Islet of Langerhans (tissue), 1 donor: ENCODE measurements around the gene GABRG3.

Experiments
- FAIRE-seq: peaks from one replicate; lab custom pipeline; 2011; peaks lifted over from hg19 to GRCh38; lab: Jason Lieb, UNC

Gene GABRG3

DNA sequence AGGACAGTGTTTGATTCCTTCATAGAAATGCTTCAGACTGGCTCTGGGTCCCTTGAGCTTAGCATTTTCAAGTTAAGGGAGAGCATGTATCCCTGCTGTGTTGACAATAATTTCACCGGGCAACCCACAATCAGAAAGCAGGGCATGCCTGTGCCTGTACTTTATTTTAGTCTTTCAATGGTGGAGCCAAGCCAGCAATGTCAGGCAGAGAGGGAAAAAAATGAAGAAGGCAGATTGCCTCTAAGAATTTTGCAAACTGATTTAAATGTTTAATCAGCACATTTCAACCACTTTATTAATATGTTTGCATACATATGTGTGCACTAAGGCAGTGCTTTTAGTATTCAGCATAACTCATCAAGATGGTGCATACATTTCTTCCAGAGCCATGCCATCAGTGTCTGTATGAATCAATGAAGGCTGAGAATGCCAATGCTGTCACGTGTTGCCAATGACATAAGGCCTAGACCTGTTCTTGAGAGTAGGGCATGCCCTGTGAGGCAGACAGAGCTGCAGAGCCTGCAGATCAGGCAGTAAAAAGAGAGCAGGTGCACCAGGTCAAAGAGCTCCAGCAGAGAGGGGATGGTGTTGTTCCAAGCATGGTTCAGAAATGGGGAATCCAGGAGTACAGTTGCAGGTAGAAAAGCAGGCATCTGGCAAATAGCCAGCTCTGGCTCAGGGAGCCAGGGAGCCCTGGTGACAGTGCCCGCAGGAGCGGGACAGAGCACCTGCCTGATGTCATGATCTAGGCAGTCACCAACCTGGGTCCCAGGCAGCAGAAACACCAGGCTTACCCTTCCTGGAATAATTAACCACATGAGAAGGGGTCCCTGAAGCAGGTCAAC is 508.5 kb downstream of the GABRG3 start:
- no peak for FAIRE-seq

DNA sequence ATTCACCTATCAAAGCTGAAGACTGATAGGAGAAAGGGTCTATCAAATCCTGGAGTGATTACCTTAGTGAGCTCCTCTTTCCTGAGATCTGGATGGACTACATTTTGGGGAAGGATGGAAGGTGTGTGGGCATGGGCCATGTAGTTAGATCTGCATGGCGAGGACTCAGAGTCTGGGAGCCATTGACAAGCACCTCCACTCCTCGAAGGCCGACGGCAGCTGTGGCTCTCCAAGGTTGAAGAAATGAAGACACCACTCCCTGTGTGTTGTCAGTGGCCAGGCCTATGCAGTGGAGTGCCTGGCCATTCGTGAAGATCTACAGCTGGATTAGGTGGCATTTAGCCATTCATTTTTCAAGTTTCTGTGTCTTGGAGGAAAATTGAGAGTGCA is 509.2 kb downstream of the GABRG3 start:
- FAIRE-seq, result no peak

DNA sequence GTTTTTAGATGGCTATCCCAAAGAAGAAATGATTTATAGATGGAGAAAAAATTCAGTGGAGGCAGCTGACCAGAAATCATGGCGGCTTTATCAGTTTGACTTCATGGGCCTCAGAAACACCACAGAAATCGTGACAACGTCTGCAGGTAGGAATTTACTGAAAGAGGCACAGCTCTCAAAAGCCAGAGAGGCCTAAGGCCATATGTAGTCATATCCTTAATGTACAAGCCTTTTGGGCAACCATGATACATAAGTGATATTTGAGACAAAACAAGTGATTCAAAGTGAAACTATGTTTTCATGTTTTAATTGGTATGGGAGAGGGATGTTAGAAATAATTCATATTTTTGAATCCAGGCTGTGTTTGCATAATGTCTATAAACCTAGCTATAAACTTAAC is 509.7 kb downstream of the GABRG3 start:
- FAIRE-seq, result no peak

DNA sequence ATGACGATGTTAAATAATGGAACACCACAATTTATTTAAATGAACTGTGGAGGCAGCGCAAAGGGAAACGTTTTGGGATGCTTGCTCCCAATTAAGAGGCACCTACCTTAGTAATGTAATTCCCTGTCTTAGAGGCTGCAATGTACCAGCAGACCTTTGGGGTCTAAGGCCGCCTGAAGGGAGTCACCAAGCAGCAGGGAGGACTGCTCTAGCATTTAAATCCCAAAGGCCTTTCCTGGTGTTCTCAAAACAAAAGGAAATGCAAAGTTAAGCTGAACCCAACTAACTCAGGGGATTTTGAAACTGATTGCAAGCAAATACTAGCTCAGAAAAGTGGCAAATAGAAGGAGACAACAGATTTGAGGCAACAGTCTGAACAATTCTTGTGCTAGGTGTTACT is 510.8 kb downstream of the GABRG3 start:
- FAIRE-seq, result no peak

DNA sequence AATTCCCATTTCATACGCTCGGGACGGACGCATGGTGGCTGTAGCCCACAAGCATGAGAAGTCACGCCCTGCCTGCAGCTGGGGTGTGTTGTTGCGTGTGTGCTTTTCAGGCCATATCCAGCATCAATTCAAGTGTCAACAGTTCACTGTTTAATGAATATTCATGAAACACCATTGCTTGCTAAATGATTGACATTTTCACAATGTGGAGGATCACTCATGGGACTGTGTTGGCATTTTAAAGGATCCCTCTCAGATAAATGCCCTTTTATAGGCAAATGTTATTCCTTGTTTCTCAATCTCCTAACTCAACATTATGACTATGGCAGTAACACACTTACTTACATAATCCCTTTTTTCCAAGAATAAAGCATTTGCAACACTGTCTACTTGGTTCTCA is 511.3 kb downstream of the GABRG3 start:
- FAIRE-seq, result no peak

DNA sequence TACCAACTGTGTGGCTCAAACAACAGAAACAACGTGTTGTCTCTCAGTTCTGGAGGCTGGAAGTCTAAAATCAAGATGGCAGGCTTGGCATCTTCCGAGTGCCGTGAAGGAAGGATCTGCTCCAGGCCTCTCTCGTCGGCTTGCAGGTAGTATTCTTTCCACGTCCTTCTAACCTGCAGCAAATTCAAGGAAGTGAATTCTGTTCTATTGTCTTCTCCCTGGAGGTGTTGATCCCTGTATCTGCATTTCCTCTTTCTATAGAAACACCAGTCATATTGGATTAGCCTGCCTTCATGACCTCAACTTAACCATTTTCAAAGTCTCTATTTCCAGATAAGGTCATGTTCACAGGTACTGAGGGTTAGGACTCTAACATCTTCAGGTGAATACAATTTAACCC is 512.1 kb downstream of the GABRG3 start:
- FAIRE-seq, result no peak

DNA sequence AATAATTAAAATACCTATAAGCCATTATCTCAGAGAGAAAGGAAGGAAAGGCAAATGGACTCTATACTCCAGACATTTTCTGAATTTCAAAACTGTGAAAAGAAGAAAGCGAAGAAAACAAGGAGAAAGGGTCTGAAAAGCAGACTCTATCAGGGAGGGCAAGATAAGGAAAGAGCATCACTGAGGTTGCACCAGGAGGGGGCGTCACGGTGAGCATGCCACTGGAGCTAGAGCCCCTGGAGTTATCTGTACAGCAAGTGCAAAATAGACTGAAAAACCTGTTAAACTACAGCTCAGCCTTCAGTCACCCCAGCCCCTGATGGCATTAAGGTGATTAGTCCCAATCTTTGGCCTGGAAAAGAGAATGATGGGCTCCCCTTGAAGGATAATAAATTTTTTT is 514.3 kb downstream of the GABRG3 start:
- FAIRE-seq, result no peak

DNA sequence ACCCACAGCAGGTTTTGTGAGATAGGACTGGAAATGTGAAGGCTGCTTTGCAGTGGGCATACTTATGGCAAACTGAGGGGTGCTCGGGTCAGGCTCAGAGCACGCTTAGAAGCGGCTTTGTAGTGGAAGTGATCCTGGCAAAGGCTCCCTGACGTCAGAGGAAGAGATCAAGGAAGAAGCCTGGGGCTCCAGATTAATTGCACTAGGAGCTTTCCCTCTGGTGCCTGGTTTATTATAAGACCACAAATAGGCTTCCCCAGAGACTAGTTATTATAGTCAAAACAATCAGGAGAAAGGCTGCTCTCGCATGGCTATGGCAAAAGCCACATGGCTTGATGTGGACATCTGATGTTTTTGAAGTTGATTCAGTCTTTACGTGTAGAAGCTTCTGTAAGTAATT is 515.1 kb downstream of the GABRG3 start:
- FAIRE-seq, result no peak

DNA sequence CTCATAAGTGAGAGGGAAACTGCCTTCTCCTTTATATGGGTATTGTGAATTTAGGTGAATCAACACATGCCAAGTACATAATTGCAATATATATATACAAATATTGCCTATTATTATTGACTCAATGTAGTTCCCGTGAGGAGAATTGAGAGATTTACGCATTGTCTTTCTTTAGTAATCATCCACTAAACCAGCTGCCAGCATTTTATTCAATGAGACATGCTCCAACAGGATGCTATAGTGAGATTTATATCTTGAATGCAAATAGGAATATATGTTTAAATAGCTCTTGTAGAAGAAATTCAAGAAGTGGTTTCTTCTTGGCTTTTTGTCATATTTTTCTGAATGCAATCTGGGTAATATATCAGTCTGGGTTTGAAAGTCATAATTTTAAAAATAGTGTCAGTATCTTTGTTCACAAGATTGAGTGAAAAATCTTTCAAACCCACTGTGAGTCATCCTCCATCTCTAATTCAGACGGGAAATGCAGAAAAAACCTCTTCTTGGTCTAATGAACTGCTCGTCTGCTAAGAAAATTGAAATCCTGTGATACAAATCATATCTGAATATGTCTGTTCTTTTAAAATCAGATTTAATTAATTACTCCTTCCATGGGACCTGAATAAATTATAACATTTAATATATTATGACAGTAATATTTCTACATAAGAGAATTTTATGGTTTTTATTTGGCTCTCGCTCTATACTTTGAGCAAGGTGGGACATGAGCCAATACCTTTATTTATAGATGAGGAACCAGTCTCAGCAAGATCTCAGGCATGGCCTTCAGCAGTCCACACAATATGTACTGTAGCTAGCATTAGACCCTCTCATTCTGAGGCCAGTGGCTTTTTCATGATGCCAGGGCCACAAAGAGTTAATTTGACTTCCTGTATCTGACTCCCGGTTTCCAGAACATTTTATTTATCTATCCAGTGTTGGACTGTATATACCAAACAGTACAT is 516.0 kb downstream of the GABRG3 start:
- no peak for FAIRE-seq

DNA sequence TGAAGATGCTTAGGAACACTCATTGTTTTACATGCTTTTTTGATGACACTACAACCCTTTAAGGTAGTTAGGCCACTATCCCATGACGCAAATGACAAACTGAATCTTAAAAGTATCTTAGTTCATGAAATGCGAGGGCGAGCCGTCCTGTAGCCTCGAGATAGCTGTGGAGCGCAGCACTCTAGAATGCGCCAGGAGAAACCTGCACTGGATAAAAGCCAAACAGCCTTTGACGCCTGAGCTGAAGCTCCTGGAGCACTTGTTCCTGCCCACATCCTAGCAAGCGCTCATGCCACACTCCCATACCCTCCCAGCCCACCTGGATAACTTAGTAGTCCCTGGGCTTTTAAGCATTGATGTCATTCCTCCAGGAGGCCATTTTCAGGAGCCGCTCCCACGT is 516.9 kb downstream of the GABRG3 start:
- no peak for FAIRE-seq

DNA sequence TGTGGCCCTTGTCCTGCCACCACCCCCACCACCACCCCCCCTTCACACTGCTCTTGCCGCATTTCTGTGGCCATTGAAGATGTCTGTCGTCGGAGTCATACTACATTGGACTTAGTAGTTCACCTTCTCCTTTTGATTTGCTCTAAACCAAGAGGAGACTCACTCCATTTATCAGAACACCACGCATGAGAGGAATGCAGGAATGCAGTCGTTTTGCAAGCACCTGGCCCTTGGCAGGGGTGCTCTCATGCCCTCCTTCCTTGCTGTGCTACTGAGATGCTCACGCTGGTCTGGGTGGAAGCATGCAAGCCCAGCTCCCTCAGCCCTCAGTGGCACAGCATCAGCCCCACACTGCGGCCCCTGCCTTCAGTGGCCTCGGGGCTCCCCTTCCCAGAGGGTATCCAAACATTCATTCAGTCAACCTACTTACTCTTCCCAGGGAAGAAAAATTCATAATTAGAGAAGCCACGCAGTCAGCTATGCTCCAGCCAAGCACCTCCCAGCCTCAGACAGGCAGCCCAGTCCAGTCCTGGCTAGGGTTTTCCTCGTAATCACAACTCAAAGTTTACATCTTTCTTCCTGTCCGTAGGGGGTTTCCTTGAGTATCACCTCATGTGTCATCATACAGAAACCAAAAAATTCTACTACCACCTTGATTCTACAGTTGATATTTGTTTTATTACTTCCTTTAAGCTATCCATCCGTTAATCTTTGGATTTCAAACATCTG is 520.0 kb downstream of the GABRG3 start:
- no peak for FAIRE-seq

DNA sequence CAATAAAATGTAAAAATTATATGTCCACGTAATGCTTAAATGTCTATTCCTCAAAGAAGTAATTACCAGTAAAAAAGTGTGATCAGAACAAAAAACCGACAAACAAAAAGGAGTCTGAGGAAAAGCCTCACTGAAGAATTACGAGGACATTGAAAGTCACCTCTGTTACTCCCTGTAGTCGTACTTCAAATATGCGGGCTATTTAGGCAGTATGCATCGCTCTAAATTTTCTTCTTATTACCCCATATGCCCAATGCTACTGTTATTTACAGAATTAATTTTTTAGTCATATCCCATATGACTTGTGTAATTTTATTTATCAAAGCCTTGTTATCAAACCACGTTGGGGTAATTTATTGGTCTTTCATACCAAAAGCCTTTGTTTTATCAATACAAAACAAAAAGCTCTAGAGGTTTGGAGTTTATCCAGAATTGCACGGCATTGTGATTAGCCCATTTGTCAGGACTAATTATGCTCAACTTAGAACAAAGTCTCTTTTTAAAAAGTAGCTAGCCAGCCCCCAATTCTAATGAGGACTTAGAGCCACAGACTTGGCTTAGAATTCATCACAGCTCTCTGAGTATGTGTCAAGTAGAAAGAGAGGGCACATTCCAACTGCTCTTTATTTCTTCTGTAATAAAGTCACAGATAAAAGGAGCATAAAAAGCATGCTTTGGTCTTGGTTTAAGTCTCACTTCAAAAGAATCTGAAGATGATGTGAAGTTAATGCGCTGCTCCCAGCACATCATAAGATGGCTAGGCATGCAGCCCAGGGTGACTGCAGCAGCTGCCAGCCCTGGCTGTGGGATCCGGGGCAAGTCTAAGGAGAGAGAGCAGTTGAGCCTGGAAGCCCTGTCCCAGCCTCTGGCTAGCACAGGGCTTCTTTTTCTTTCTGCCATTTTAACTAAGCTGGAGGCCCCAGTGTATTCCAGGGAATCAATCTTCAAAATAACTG is 521.0 kb downstream of the GABRG3 start:
- no peak for FAIRE-seq

DNA sequence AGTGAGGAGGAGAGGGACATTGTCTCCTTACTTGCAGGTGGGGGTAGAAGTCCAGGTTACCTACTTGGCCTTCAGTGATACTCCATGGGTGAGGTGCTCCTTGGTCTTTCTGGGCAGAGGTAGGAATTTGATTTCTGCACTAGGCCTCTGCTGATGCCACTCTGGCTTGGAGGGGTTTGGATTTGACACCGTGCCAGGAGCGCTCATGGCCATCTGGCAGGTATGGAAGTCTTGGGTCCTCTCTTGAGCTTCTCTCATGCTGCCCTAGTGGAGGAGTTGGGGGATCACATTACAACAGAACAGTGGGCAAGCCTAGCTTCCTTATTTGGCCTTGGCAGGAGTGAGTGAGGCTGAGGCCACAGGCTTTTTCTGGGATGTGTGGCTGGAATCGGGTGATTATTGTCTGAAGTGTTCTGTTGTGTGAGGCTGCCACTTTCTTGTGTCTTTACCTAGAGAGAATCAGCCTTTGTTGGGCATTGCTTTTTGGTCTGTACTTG is 525.0 kb downstream of the GABRG3 start:
- FAIRE-seq, result no peak

DNA sequence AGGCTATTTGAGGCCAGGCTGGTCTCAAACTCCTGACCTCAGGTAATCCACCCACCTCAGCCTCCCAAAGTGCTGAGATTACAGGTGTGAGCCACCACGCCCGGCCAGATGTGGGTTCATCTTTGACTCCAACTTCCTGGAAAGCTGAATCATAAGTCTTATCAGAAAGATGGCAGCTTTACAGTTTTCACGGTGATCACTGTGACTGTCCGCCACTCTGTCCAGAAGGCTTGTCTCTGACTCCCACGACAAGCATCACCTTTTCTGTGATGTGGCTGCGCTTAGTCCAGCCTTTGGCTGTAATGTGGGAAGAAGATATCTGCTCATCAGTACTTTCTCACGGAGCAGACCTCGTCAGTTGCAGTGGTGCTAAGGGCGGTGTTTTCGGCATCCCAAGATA is 527.7 kb downstream of the GABRG3 start:
- FAIRE-seq, result no peak

DNA sequence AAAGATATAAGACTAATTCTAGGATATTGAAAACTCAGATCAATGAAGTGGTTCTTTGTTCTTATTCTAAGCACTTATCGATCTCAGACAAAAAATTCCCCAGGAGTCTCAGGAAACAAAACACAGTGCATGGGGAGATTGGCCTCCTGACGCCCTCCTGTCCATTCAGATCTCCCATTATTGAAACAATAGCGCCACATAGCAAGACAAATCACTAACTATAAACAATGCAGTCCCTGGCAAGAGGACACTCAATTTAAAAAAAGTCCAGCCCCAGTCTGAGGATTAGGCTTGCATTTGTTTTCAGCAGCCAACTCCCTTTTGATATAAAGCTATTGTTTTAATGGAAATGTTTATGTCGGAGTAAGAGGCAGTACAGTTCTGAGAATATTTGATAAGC is 528.2 kb downstream of the GABRG3 start:
- FAIRE-seq, result no peak

DNA sequence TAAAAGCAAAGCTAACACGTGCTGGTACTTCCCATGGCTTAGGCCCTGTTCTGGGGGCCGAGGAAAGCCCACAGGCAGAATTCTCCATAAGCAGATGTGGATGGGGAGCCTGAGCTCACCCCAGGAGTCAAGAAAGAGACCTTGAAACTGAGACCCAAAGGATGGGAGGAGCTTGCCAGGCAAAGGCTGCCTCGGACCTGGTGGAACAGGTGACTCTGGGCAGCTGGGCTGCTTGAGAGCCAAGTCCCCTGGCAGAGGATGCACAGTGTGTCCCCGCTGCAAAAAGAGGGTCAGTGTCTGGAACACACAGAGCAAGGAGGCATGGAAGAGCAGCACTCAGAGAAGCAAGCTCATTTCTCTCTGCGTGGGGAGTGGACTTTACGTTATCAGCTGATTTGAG is 528.7 kb downstream of the GABRG3 start:
- no peak for FAIRE-seq

DNA sequence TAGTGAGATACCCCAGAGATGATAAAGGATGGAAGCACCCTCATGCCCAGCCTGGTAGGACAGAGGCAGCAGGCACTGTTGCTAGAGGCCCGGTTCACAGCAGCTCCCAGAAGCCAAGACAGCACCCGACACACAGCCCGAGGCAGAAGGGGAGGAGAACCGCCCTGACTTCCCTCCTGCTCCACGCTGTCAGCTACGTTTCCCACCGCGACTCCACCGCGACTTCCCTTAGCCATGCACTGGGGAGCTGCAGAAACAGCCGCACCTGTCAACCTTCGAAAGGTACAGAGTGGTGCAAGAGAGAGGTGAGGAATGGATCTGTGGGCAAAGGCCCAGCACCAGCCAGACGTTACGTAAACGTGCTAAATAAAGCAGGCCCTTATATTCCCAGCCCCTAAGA is 529.2 kb downstream of the GABRG3 start:
- no peak for FAIRE-seq

DNA sequence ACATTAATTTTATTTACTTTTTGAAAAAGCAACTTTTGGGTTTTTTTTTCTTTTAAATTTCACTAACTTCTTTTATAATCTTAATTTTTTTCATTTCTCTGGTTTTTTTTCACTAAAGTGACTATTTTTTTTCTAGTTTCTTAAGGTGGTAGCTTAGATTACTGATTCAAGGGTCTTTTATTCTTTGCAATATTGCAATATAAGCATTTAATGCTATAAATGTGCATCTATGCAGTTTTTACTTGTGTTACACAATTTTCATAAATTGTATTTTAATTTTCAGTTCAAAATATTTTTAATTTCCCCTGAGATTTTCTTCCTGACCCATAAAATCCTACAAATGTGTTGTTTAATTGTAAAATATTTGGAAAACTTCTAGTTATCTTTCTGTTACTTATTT is 535.8 kb downstream of the GABRG3 start:
- no peak for FAIRE-seq

DNA sequence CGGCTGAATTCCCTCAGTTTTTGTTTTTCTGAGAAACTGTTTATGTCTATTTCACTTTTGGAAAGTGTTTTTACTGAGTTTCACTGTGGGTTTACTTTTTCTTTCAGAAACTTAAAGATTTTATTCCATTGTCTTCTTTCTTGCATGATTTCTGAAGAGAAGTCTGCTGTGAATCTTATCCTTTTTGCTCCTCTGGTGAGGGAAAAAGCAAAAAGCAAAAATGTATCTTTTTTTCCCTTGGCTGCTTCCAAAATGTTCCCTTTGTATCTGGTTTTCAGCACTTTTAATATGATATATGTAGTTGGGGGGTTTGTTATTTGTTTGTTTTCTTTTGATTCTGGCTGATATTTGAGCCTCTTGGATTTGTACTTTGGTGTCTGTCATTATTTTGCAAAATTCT is 538.0 kb downstream of the GABRG3 start:
- no peak for FAIRE-seq

DNA sequence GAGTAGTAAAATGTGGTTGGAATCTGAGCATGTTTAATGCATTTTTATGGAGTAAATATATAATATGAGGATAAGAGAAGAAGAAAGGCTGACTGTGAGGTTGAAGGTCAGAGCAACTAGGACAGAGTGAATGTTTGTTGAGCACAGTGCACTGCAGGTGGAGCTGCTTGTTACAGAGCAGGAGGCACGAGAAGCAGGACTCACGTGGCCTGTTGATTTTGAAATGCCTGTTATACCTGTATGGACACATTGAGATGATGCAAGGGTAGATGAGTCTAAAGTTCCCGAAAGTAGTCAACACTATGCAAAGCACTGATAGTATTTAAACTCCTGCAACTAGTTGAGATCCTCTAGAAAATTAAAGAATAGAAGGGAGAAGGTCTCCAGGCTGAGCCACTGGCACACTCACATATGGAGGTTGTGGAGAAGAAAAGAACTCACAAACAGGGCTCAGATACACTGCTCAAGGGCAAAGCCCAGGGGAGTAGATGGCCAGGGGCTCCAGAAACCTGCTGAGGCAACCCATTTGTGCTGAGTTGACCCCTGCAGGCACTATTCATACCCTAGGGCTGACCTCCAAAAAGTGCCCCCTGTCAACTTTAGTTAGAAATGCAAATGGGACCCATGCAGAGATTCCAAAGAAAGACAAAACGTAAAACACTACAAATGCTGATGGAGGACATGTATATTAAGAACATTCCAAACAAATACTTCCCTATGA is 541.5 kb downstream of the GABRG3 start:
- no peak for FAIRE-seq

DNA sequence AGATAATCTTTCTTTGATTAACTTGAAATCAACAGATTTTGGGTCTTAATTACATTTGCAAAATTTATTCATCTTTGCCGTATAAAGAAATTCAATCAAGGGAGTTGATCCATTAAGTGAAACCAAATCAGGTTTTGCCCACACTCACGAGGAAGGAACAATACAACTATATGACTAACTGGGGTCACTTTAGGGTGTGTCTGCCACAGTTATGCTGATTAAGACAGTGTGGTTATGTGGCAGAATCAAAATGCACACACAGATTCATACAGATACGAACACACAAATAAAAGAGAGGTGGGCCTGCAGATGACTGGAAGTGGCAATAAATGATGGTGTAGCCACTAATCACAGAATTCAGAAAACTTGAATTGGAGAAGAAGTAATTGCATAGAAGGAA is 543.5 kb downstream of the GABRG3 start:
- no peak for FAIRE-seq
